NCI-H1105 (cell line): Measurements from ENCODE around the gene PNPLA2.

Experiments
- DNase-seq: peaks from one replicate; lab custom pipeline; 2025; lab: John Stamatoyannopoulos, UW

PNPLA2 gene

GRCh38 chr11:860234-861104, 41.8 kb downstream of the PNPLA2 start:
- no peak for DNase-seq

GRCh38 chr11:861105-861479, 42.4 kb downstream of the PNPLA2 start:
- no peak for DNase-seq

GRCh38 chr11:862081-862661, 43.5 kb downstream of the PNPLA2 start:
- DNase-seq = no peak

- DNase-seq = no peak
Measured at GRCh38 chr11:862696-863022, 43.9 kb downstream of the PNPLA2 start.

- no peak for DNase-seq
Measured at GRCh38 chr11:863023-863909, 44.6 kb downstream of the PNPLA2 start.

GRCh38 chr11:863910-864827, 45.5 kb downstream of the PNPLA2 start:
- DNase-seq = no peak

GRCh38 chr11:864898-865297, 46.2 kb downstream of the PNPLA2 start:
- no peak for DNase-seq

- DNase-seq = no peak
Measured at GRCh38 chr11:865462-866430, 47.0 kb downstream of the PNPLA2 start.

GRCh38 chr11:866481-866880, 47.8 kb downstream of the PNPLA2 start:
- DNase-seq = no peak

GRCh38 chr11:867856-868358, 49.2 kb downstream of the PNPLA2 start:
- no peak for DNase-seq

- no peak for DNase-seq
Measured at GRCh38 chr11:868394-868793, 49.7 kb downstream of the PNPLA2 start.

GRCh38 chr11:868802-869201, 50.1 kb downstream of the PNPLA2 start:
- DNase-seq = no peak

- no peak for DNase-seq
Measured at GRCh38 chr11:869399-870126, 50.8 kb downstream of the PNPLA2 start.

GRCh38 chr11:870127-870413, 51.4 kb downstream of the PNPLA2 start:
- no peak for DNase-seq

GRCh38 chr11:870418-870817, 51.7 kb downstream of the PNPLA2 start:
- no peak for DNase-seq

GRCh38 chr11:871472-871871, 52.8 kb downstream of the PNPLA2 start:
- DNase-seq = no peak

GRCh38 chr11:872799-873198, 54.1 kb downstream of the PNPLA2 start:
- DNase-seq = no peak

GRCh38 chr11:873706-874105, 55.0 kb downstream of the PNPLA2 start:
- DNase-seq = no peak
